Nephron (organoid): Measurements from ENCODE around the gene RNF17.

Experiments used
- H3K27ac Mint-ChIP-seq, 3 experiments: 2 replicates each; pipeline ENCODE4 v1.8.0; 2020; ENCODE audit warnings: mixed read lengths in 3 of 3, mild to moderate bottlenecking in 2 of 3, moderate library complexity in 1 of 3
- H3K27me3 Mint-ChIP-seq: 2 replicates; pipeline ENCODE4 v1.8.0; 2021; ENCODE audit warnings: low read depth, mild to moderate bottlenecking, moderate library complexity, mixed read lengths
- H3K36me3 Mint-ChIP-seq: 2 replicates; pipeline ENCODE4 v1.8.0; 2020; ENCODE audit warnings: low read depth, mixed read lengths
- H3K4me1 Mint-ChIP-seq: 2 replicates; pipeline ENCODE4 v1.8.0; 2020; ENCODE audit warnings: mixed read lengths
- H3K4me3 Mint-ChIP-seq, 3 experiments: 2 replicates each; pipeline ENCODE4 v1.8.0; 2020; ENCODE audit warnings: mild to moderate bottlenecking in 3 of 3, mixed read lengths in 3 of 3, moderate library complexity in 2 of 3
- H3K9me3 Mint-ChIP-seq: 2 replicates; pipeline ENCODE4 v1.8.0; 2020; ENCODE audit warnings: mixed read lengths
- CTCF ChIP-seq, 3 experiments: fragments of 200-600 bp; sonication (generic); IDR thresholded peaks; one replicate each; pipeline ENCODE4 v1.5.0; 2021; ENCODE audit warnings: antibody characterized with exemption in 3 of 3; ENCODE audit not compliant: unreplicated experiment in 3 of 3

RNF17 gene

GRCh38 chr13:24892829-24893228, 128.9 kb downstream of the RNF17 start:
- Mint-ChIP-seq H3K36me3 (peaks cover 42% of the 10 kb centered on the region), H3K4me3 (no peak overlapping the region), H3K27me3 (no peaks in the 10 kb centered on the region), H3K9me3 (no peaks in the 10 kb centered on the region), H3K27ac (no peak overlapping the region), H3K4me1 (peaks cover 17% of the 10 kb centered on the region)
- no peak for TF ChIP-seq CTCF (IDR thresholded peaks at IDR 0.05; ENCODE audit: unreplicated experiment in 3 of 3)

GRCh38 chr13:24893863-24894262, 129.9 kb downstream of the RNF17 start:
- no peak for TF ChIP-seq CTCF (IDR thresholded peaks at IDR 0.05; ENCODE audit: unreplicated experiment in 3 of 3)
- Mint-ChIP-seq H3K4me1 (peaks cover 17% of the 10 kb centered on the region), H3K4me3 (no peak overlapping the region), H3K27ac (peak overlapping the region in 1 of 3 experiments; percentile 35), H3K27me3 (no peaks in the 10 kb centered on the region), H3K9me3 (no peaks in the 10 kb centered on the region), H3K36me3 (peaks cover 38% of the 10 kb centered on the region)

GRCh38 chr13:24894277-24894971, 130.5 kb downstream of the RNF17 start:
- peak overlapping the region in 1 of 3 experiments; percentile 35 for H3K27ac Mint-ChIP-seq
- no peaks in the 10 kb centered on the region for H3K27me3 Mint-ChIP-seq
- H3K36me3 Mint-ChIP-seq, result peaks cover 37% of the 10 kb centered on the region
- TF ChIP-seq CTCF (IDR thresholded peaks at IDR 0.05; ENCODE audit: unreplicated experiment in 3 of 3), result no peak
- no peak overlapping the region for H3K4me3 Mint-ChIP-seq
- H3K9me3 Mint-ChIP-seq, result no peaks in the 10 kb centered on the region
- peaks cover 17% of the 10 kb centered on the region for H3K4me1 Mint-ChIP-seq

GRCh38 chr13:24894972-24895300, 131.0 kb downstream of the RNF17 start:
- H3K27ac Mint-ChIP-seq, result no peak overlapping the region
- no peaks in the 10 kb centered on the region for H3K27me3 Mint-ChIP-seq
- no peaks in the 10 kb centered on the region for H3K9me3 Mint-ChIP-seq
- no peak for TF ChIP-seq CTCF (IDR thresholded peaks at IDR 0.05; ENCODE audit: unreplicated experiment in 3 of 3)
- H3K4me1 Mint-ChIP-seq, result peaks cover 17% of the 10 kb centered on the region
- peaks cover 38% of the 10 kb centered on the region for H3K36me3 Mint-ChIP-seq
- no peak overlapping the region for H3K4me3 Mint-ChIP-seq

- no peak for TF ChIP-seq CTCF (IDR thresholded peaks at IDR 0.05; ENCODE audit: unreplicated experiment in 3 of 3)
- Mint-ChIP-seq H3K36me3 (peaks cover 37% of the 10 kb centered on the region), H3K27me3 (no peaks in the 10 kb centered on the region), H3K27ac (no peak overlapping the region), H3K4me3 (no peak overlapping the region), H3K4me1 (peaks cover 12% of the 10 kb centered on the region), H3K9me3 (no peaks in the 10 kb centered on the region)
These were observed 132.1 kb downstream of the RNF17 start for GRCh38 chr13:24896061-24896460.

GRCh38 chr13:24897293-24897692, 133.3 kb downstream of the RNF17 start:
- H3K4me3 Mint-ChIP-seq, result no peak overlapping the region
- H3K36me3 Mint-ChIP-seq, result peaks cover 26% of the 10 kb centered on the region
- H3K27me3 Mint-ChIP-seq, result no peaks in the 10 kb centered on the region
- H3K9me3 Mint-ChIP-seq, result no peaks in the 10 kb centered on the region
- H3K27ac Mint-ChIP-seq, result no peak overlapping the region
- peaks cover 6% of the 10 kb centered on the region for H3K4me1 Mint-ChIP-seq
- TF ChIP-seq CTCF (IDR thresholded peaks at IDR 0.05; ENCODE audit: unreplicated experiment in 3 of 3), result no peak
